ENCODE measurements around the gene RUVBL2.

RUVBL2 gene

GRCh38 chr19:48975947-48976847 is 17.5 kb upstream of the RUVBL2 start:
- Histone ChIP-seq H3K9ac (ENCODE audit: low read length) (no peak overlapping the region), H3K4me1 (ENCODE audit: low read length) (peaks cover under 1% of the 10 kb centered on the region; the same call in 1 of the 2 replicates), H3K27me3 (ENCODE audit: low read depth, low read length) (no peaks in the 10 kb centered on the region), H3K4me2 (ENCODE audit: low read length) (no peak overlapping the region), H3K4me3 (ENCODE audit: low read length) (no peak overlapping the region), H4K20me1 (ENCODE audit: insufficient read depth, low read length) (no peaks in the 10 kb centered on the region), H3K79me2 (ENCODE audit: low read length) (no peaks in the 10 kb centered on the region), H3K9me3 (ENCODE audit: insufficient read depth, low read length) (no peaks in the 10 kb centered on the region), H3K36me3 (replicated peaks; ENCODE audit: low read depth, low read length) (peaks cover 31% of the 10 kb centered on the region), H2AFZ (ENCODE audit: low read depth, low read length) (no peak overlapping the region), H3K27ac (ENCODE audit: low read length) (no peak overlapping the region)
- no peak for TF ChIP-seq EZH2phosphoT487 (IDR thresholded peaks at IDR 0.05; ENCODE audit: low read depth)
- TF ChIP-seq CTCF (IDR thresholded peaks at IDR 0.05; ENCODE audit: low read depth, low read length) = no peak

- Histone ChIP-seq H3K9me3 (ENCODE audit: insufficient read depth, low read length) (no peaks in the 10 kb centered on the region), H3K9ac (ENCODE audit: low read length) (no peak overlapping the region), H3K36me3 (replicated peaks; ENCODE audit: low read depth, low read length) (peaks cover 39% of the 10 kb centered on the region), H2AFZ (ENCODE audit: low read depth, low read length) (no peak overlapping the region), H3K27me3 (ENCODE audit: low read depth, low read length) (no peaks in the 10 kb centered on the region), H3K4me2 (ENCODE audit: low read length) (no peak overlapping the region), H3K27ac (ENCODE audit: low read length) (no peak overlapping the region), H3K79me2 (ENCODE audit: low read length) (no peaks in the 10 kb centered on the region), H3K4me3 (ENCODE audit: low read length) (no peak overlapping the region), H3K4me1 (ENCODE audit: low read length) (no peaks in the 10 kb centered on the region; the same call in 1 of the 2 replicates), H4K20me1 (ENCODE audit: insufficient read depth, low read length) (no peaks in the 10 kb centered on the region)
- TF ChIP-seq CTCF (IDR thresholded peaks at IDR 0.05; ENCODE audit: low read depth, low read length) = no peak
- no peak for TF ChIP-seq EZH2phosphoT487 (IDR thresholded peaks at IDR 0.05; ENCODE audit: low read depth)
These were observed 16.6 kb upstream of the RUVBL2 start for GRCh38 chr19:48977061-48977460.

- Histone ChIP-seq H3K9me3 (ENCODE audit: insufficient read depth, low read length) (no peaks in the 10 kb centered on the region), H2AFZ (ENCODE audit: low read depth, low read length) (no peak overlapping the region), H3K27ac (ENCODE audit: low read length) (no peak overlapping the region), H3K4me2 (ENCODE audit: low read length) (no peak overlapping the region), H4K20me1 (ENCODE audit: insufficient read depth, low read length) (no peaks in the 10 kb centered on the region), H3K36me3 (replicated peaks; ENCODE audit: low read depth, low read length) (peaks cover 49% of the 10 kb centered on the region), H3K4me1 (ENCODE audit: low read length) (no peaks in the 10 kb centered on the region; the same call in 1 of the 2 replicates), H3K27me3 (ENCODE audit: low read depth, low read length) (no peaks in the 10 kb centered on the region), H3K79me2 (ENCODE audit: low read length) (no peaks in the 10 kb centered on the region), H3K9ac (ENCODE audit: low read length) (no peak overlapping the region), H3K4me3 (ENCODE audit: low read length) (no peak overlapping the region)
- no peak for TF ChIP-seq CTCF (IDR thresholded peaks at IDR 0.05; ENCODE audit: low read depth, low read length)
- TF ChIP-seq EZH2phosphoT487 (IDR thresholded peaks at IDR 0.05; ENCODE audit: low read depth) = no peak
These were observed 11.4 kb upstream of the RUVBL2 start for GRCh38 chr19:48982280-48982679.

- H3K79me2 ChIP-seq (ENCODE audit: low read length) = no peaks in the 10 kb centered on the region; the same call in 1 of the 2 replicates
- H3K27ac ChIP-seq (ENCODE audit: low read length) = no peak overlapping the region
- H3K4me1 ChIP-seq (ENCODE audit: low read length) = no peaks in the 10 kb centered on the region
- no peak overlapping the region for H3K4me2 ChIP-seq (ENCODE audit: low read length)
- no peaks in the 10 kb centered on the region for H4K20me1 ChIP-seq (ENCODE audit: insufficient read depth, low read length)
- no peak overlapping the region for H3K4me3 ChIP-seq (ENCODE audit: low read length)
- no peaks in the 10 kb centered on the region for H3K27me3 ChIP-seq (ENCODE audit: low read depth, low read length)
- peaks cover 41% of the 10 kb centered on the region for H3K36me3 ChIP-seq (replicated peaks; ENCODE audit: low read depth, low read length)
- H3K9ac ChIP-seq (ENCODE audit: low read length) = no peak overlapping the region
- H3K9me3 ChIP-seq (ENCODE audit: insufficient read depth, low read length) = no peaks in the 10 kb centered on the region
- H2AFZ ChIP-seq (ENCODE audit: low read depth, low read length) = no peak overlapping the region
- no peak for TF ChIP-seq CTCF (IDR thresholded peaks at IDR 0.05; ENCODE audit: low read depth, low read length)
- no peak for TF ChIP-seq EZH2phosphoT487 (IDR thresholded peaks at IDR 0.05; ENCODE audit: low read depth)
These were observed 8.0 kb upstream of the RUVBL2 start for GRCh38 chr19:48985711-48986110.
